Endothelial cell of umbilical vein (primary cell): ENCODE data around the gene DIS3L2.

Experiments used
- CTCF ChIP-seq, 2 donors: IDR thresholded peaks; 1 replicate in 1 of 2; 2 replicates in 1 of 2; pipeline ENCODE4 v1.5.1; 2011; ENCODE audit warnings: low read length in 2 of 2, mild to moderate bottlenecking in 2 of 2, moderate library complexity in 2 of 2, control low read depth in 1 of 2, inconsistent platforms in 1 of 2, low read depth in 1 of 2; ENCODE audit not compliant: insufficient read depth in 1 of 2; ENCODE audit errors: extremely low read depth in 1 of 2
- EZH2 ChIP-seq: IDR thresholded peaks from 2 replicates; pipeline ENCODE4 v1.6.1; 2012; ENCODE audit warnings: borderline replicate concordance, low read depth, mild to moderate bottlenecking, moderate library complexity, low read length, inconsistent platforms; ENCODE audit not compliant: severe bottlenecking
- JUN ChIP-seq: IDR thresholded peaks from 2 replicates; pipeline ENCODE4 v1.6.1; 2011; ENCODE audit warnings: borderline replicate concordance, low read depth; ENCODE audit not compliant: insufficient read length, insufficient read depth
- MAX ChIP-seq: IDR thresholded peaks from 2 replicates; pipeline ENCODE4 v1.6.1; 2011; ENCODE audit not compliant: insufficient read depth, insufficient read length
- MYC ChIP-seq: IDR thresholded peaks from one replicate; pipeline ENCODE4 v1.6.1; 2011; ENCODE audit warnings: mild to moderate bottlenecking, low read depth, low read length
- POLR2A ChIP-seq: IDR thresholded peaks from 2 replicates; pipeline ENCODE4 v1.6.1; 2012; ENCODE audit warnings: low read depth, mild to moderate bottlenecking, control low read depth, low read length
- POLR2AphosphoS5 ChIP-seq: IDR thresholded peaks from 2 replicates; pipeline ENCODE4 v1.6.1; 2012; ENCODE audit warnings: low read depth, mild to moderate bottlenecking, control low read depth, low read length, moderate library complexity; ENCODE audit not compliant: insufficient read depth

GRCh38 chr2:232141591-232141990 is 180.1 kb downstream of the DIS3L2 start:
- TF ChIP-seq CTCF (IDR thresholded peaks at IDR 0.05; ENCODE audit: extremely low read depth in 1 of 2, insufficient read depth in 1 of 2, low read depth in 1 of 2, low read length in 2 of 2) (no peak), POLR2A (no peak), EZH2 (no peak), POLR2AphosphoS5 (no peak), JUN (no peak), MAX (no peak), MYC (no peak)
